Karpas-422 (cell line): ENCODE data around the gene CPM. TPM values are rescaled to one million over a fixed set of nuclear protein-coding genes. Genes with fewer than 3 reads are reported as not detected.

Experiments
- DNase-seq: peaks from one replicate; pipeline ENCODE4 v3.0.0-alpha.2; 2015
- H2AFZ ChIP-seq: fragments of 200-600 bp; sonication (generic); 2 replicates; pipeline ENCODE4 v1.6.1; 2014; ENCODE audit warnings: antibody characterized with exemption, low read length, mixed read lengths
- H3K27ac ChIP-seq: fragments of 200-600 bp; sonication (generic); 2 replicates; pipeline ENCODE4 v1.5.1; 2014; ENCODE audit warnings: mild to moderate bottlenecking, low read length, moderate library complexity
- H3K27me3 ChIP-seq: fragments of 200-600 bp; sonication (generic); 2 replicates; pipeline ENCODE4 v1.6.1; 2014; ENCODE audit warnings: low read length, mixed read lengths
- H3K36me3 ChIP-seq: fragments of 200-600 bp; sonication (generic); 2 replicates; pipeline ENCODE4 v1.6.1; 2014; ENCODE audit warnings: low read length, mixed read lengths; ENCODE audit not compliant: insufficient read depth
- H3K4me1 ChIP-seq: fragments of 200-600 bp; sonication (generic); 2 replicates; pipeline ENCODE4 v1.6.1; 2014; ENCODE audit warnings: mild to moderate bottlenecking, low read length, mixed read lengths
- H3K4me2 ChIP-seq: fragments of 200-600 bp; sonication (generic); 2 replicates; pipeline ENCODE4 v1.6.1; 2014; ENCODE audit warnings: low read length, low read depth, mild to moderate bottlenecking; ENCODE audit not compliant: poor library complexity, severe bottlenecking
- H3K4me3 ChIP-seq: fragments of 200-600 bp; sonication (generic); 2 replicates; pipeline ENCODE4 v1.5.1; 2014; ENCODE audit warnings: mild to moderate bottlenecking, antibody characterized with exemption, low read length, mixed read lengths
- H3K79me2 ChIP-seq: fragments of 200-600 bp; sonication (generic); 2 replicates; pipeline ENCODE4 v1.6.1; 2014; ENCODE audit warnings: mild to moderate bottlenecking, low read length, mixed read lengths
- H3K9ac ChIP-seq: fragments of 200-600 bp; sonication (generic); 2 replicates; pipeline ENCODE4 v1.6.0; 2014; ENCODE audit warnings: low read length
- H3K9me2 ChIP-seq: fragments of 200-600 bp; sonication (generic), shearing (Covaris generic); replicated peaks from 2 replicates; pipeline ENCODE4 v1.6.0; 2014; ENCODE audit warnings: mild to moderate bottlenecking, low read length, moderate library complexity; ENCODE audit not compliant: insufficient read depth
- H3K9me3 ChIP-seq: fragments of 300-700, 200-600 bp; sonication (generic); 2 replicates; pipeline ENCODE4 v1.6.1; 2014; ENCODE audit warnings: low read length, mixed read lengths
- H4K20me1 ChIP-seq: fragments of 200-600 bp; sonication (generic); 2 replicates; pipeline ENCODE4 v1.6.1; 2014; ENCODE audit warnings: mild to moderate bottlenecking, antibody characterized with exemption, low read length, low read depth; ENCODE audit not compliant: insufficient read depth
- total RNA-seq: library from RNA; depleted of rRNA; stranded (reverse); fragments of >200 nt; shearing (Covaris generic); gene quantifications from 2 replicates; pipeline ENCODE4 v1.2.3, GENCODE V29; 2014; ENCODE audit warnings: low replicate concordance

Gene CPM
- total RNA-seq, 1 experiment from 2014 or later = not detected

DNA sequence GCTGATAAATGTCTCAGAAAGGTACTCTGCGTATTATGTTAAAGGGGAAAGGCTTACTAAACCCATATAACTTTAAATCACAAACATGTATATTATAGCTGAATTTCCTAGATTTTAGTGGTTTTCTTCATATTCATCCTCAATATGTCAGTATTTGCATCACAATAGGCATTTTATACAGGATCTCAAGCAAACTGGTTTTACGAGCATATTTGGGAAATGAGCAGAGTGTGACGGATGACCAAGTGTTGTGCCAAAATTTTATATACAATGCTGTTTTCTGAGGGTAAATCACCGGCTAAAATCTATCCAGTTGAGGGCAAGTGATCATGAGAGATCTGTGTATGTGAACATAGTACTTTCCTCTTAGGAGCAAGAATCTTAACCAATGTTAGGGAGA is 8.4 kb downstream of the CPM start:
- no peaks in the 10 kb centered on the region for H3K9me3 ChIP-seq
- DNase-seq = no peak
- no peaks in the 10 kb centered on the region for H4K20me1 ChIP-seq
- H3K9ac ChIP-seq = no peak overlapping the region
- H3K79me2 ChIP-seq = no peaks in the 10 kb centered on the region
- no peak overlapping the region for H3K4me3 ChIP-seq
- no peak overlapping the region for H2AFZ ChIP-seq
- H3K27me3 ChIP-seq = no peaks in the 10 kb centered on the region
- no peaks in the 10 kb centered on the region for H3K36me3 ChIP-seq
- no peak overlapping the region for H3K27ac ChIP-seq
- no peaks in the 10 kb centered on the region for H3K4me1 ChIP-seq
- H3K9me2 ChIP-seq = no peaks in the 10 kb centered on the region
- no peak overlapping the region for H3K4me2 ChIP-seq

DNA sequence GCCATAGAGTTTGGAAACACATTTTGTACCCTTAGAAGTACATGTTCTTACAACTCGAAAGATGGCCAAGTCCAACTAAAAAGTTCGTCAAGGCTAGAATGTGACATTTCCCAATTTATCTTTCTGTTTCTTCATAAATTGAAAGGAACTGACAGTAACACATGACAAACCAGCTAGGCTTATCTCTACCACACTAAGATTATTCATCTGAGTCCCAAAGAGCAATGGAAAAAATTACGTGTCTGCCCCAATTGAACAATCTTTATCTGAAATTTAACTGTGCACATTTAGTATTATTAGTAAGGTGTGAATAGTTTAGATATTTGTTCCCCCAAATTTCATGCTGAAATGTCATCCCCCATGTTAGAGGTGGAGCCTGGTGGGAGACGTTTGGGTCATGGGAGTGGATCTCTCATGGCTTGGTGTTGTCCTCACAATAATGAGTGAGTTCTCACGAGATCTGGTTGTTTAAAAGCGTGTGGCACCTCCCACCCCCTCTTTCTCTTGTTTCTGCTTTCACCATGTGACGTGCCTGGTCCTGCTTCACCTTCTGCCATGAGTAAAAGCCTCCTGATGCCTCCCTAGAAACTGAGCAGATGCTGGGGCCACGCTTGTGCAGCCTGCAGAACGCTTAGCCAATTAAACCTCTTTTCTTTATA is 13.3 kb downstream of the CPM start:
- Histone ChIP-seq H3K79me2 (no peaks in the 10 kb centered on the region), H3K9me2 (no peaks in the 10 kb centered on the region), H3K4me1 (no peaks in the 10 kb centered on the region), H3K36me3 (no peaks in the 10 kb centered on the region), H3K4me3 (no peak overlapping the region), H3K27ac (no peak overlapping the region), H3K27me3 (no peaks in the 10 kb centered on the region), H2AFZ (no peak overlapping the region), H3K9ac (no peak overlapping the region), H3K4me2 (no peak overlapping the region), H4K20me1 (no peaks in the 10 kb centered on the region), H3K9me3 (no peaks in the 10 kb centered on the region)
- no peak for DNase-seq

DNA sequence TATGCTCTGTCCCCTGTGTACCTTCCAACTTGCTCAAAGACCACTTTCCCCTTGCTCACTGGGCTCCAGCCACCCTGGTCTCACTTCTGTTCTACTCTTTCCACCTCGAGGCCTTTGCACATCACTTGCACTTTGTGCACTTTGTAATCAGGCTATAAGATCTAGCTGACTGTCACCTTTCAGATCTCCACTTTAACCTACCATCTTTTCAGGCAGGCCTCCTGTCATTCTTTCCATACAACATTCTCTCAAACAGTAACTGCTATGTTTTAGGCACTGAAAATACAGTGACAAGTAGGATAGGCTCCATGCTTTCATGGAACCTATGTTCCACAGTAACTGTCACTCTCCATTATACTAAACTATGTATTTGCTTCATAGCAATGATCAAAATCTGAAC is 14.0 kb downstream of the CPM start:
- H3K9ac ChIP-seq = no peak overlapping the region
- no peak overlapping the region for H3K4me2 ChIP-seq
- H3K36me3 ChIP-seq = no peaks in the 10 kb centered on the region
- H3K27me3 ChIP-seq = no peaks in the 10 kb centered on the region
- H2AFZ ChIP-seq = no peak overlapping the region
- DNase-seq = no peak
- no peaks in the 10 kb centered on the region for H4K20me1 ChIP-seq
- H3K4me3 ChIP-seq = no peak overlapping the region
- no peaks in the 10 kb centered on the region for H3K4me1 ChIP-seq
- H3K27ac ChIP-seq = no peak overlapping the region
- H3K9me2 ChIP-seq = no peaks in the 10 kb centered on the region
- no peaks in the 10 kb centered on the region for H3K79me2 ChIP-seq
- H3K9me3 ChIP-seq = no peaks in the 10 kb centered on the region

DNA sequence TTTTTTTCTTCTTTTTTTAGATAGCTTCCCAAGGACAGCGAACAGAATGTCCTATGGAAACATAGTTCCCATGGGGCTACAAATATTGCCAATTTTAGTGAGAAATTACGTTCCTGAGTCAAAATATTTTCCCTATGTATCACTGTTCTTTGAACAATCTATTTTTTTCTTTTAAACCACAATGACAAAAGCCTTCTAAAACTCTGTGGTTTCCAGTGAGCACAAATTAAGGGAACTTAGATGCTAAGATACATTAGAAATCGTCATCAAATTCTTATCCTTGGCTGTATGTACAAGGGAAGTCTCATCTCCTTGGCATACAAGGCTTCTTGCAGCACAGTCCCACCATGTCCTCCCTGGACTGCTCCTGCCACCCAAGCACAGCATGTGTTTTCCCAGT is 17.9 kb downstream of the CPM start:
- DNase-seq = no peak
- Histone ChIP-seq H4K20me1 (no peaks in the 10 kb centered on the region), H2AFZ (no peak overlapping the region), H3K27me3 (no peaks in the 10 kb centered on the region), H3K79me2 (no peaks in the 10 kb centered on the region), H3K4me2 (no peak overlapping the region), H3K4me1 (no peaks in the 10 kb centered on the region), H3K9me2 (no peaks in the 10 kb centered on the region), H3K36me3 (no peaks in the 10 kb centered on the region), H3K9me3 (no peaks in the 10 kb centered on the region), H3K9ac (no peak overlapping the region), H3K27ac (no peak overlapping the region), H3K4me3 (no peak overlapping the region)

DNA sequence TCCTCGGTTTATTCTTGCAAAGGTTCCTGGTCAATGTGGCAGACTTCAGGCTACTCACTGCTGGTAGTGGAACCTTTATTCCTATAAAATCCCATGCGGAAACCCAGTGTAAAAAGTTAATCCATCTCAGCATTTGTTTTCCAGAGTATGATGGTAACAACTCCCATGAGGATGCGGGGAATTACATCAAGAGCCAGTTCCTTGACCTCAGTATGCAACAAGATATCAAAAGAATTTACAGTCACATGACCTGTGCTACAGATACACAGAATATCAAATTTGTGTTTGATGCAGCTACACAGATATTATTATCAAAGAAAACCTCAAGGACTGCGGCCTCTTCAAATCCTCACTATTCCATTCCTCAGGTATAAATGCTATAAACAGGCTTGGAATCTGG is 19.3 kb downstream of the CPM start:
- Histone ChIP-seq H3K36me3 (no peaks in the 10 kb centered on the region), H3K4me1 (no peaks in the 10 kb centered on the region), H3K4me2 (no peak overlapping the region), H3K79me2 (no peaks in the 10 kb centered on the region), H3K27ac (no peak overlapping the region), H2AFZ (no peak overlapping the region), H3K9ac (no peak overlapping the region), H3K9me3 (no peaks in the 10 kb centered on the region), H3K4me3 (no peak overlapping the region), H3K27me3 (no peaks in the 10 kb centered on the region), H4K20me1 (no peaks in the 10 kb centered on the region), H3K9me2 (no peaks in the 10 kb centered on the region)
- no peak for DNase-seq

DNA sequence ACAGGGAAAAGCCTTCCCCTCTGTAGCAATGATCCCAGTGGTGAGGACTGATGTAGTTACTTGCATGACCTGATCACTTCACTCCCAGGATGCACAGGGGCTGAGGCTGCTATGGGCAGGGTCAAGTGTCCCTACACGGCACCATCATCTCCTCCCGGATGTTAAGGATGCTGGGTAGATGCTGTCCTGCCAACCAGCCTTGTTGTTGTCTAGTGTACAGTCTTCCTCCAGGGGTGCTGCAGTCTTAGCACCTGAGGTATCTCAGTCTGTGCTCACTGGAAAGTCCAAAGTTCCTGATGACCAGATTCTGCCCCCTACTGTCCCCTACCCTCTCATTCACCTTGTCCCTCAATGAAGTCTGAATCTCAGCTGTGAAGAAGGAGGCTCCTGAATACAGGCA is 20.1 kb downstream of the CPM start:
- H3K79me2 ChIP-seq = no peaks in the 10 kb centered on the region
- no peak overlapping the region for H3K4me2 ChIP-seq
- no peaks in the 10 kb centered on the region for H3K9me3 ChIP-seq
- H3K27me3 ChIP-seq = no peaks in the 10 kb centered on the region
- H3K4me1 ChIP-seq = no peaks in the 10 kb centered on the region
- no peaks in the 10 kb centered on the region for H4K20me1 ChIP-seq
- H3K4me3 ChIP-seq = no peak overlapping the region
- H3K9me2 ChIP-seq = no peaks in the 10 kb centered on the region
- no peak for DNase-seq
- no peaks in the 10 kb centered on the region for H3K36me3 ChIP-seq
- no peak overlapping the region for H2AFZ ChIP-seq
- H3K27ac ChIP-seq = no peak overlapping the region
- H3K9ac ChIP-seq = no peak overlapping the region

DNA sequence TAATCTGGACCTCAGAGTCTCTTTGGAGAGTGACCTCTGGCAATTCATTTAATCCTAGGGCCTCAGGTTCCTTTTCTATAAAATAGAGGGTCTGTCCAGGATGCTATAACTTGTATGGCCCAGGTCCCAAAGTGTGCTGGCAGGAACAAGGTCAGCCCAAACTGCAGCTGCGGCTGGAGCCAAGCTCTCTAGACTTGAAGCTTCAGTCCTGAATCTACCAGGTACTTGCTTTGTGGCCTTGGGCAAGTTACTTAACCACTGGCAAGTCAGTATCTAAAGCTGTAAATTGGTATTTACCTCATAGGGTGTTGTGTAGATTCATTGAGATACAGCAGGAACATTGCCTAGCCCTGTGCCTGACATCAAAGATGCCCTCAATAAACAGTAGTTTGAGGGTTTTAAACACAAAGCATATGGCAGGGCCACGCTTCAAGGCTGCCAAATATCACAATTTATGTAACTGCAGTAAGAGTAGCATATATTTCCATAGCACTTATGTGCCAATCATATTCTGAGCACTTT is 21.7 kb downstream of the CPM start:
- no peaks in the 10 kb centered on the region for H4K20me1 ChIP-seq
- no peak overlapping the region for H3K9ac ChIP-seq
- no peaks in the 10 kb centered on the region for H3K4me1 ChIP-seq
- H3K4me2 ChIP-seq = no peak overlapping the region
- H3K79me2 ChIP-seq = no peaks in the 10 kb centered on the region
- H2AFZ ChIP-seq = no peak overlapping the region
- H3K9me2 ChIP-seq = no peaks in the 10 kb centered on the region
- H3K36me3 ChIP-seq = no peaks in the 10 kb centered on the region
- no peaks in the 10 kb centered on the region for H3K27me3 ChIP-seq
- no peak overlapping the region for H3K4me3 ChIP-seq
- DNase-seq = no peak
- no peaks in the 10 kb centered on the region for H3K9me3 ChIP-seq
- no peak overlapping the region for H3K27ac ChIP-seq

DNA sequence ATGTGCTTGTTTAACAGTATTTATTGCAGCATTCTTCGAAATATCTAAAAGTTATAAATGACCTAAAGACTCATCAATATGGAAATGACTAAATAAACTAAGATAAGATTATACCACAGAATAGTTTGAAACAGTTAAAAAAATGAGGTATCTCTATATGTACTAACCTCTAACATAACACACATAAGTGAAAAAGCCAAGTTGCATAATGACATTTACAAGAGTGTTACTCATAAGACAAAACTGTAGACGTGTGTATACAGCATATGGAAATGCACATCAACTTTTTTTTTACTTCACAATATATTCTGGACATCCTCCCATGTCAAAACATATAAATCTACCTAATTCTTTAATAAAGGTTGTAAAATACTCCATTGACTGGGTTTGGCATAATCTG is 22.8 kb downstream of the CPM start:
- Histone ChIP-seq H3K79me2 (no peaks in the 10 kb centered on the region), H2AFZ (no peak overlapping the region), H4K20me1 (no peaks in the 10 kb centered on the region), H3K9me2 (no peaks in the 10 kb centered on the region), H3K9me3 (no peaks in the 10 kb centered on the region), H3K27ac (no peak overlapping the region), H3K4me1 (no peaks in the 10 kb centered on the region), H3K4me3 (no peak overlapping the region), H3K27me3 (no peaks in the 10 kb centered on the region), H3K4me2 (no peak overlapping the region), H3K36me3 (no peaks in the 10 kb centered on the region), H3K9ac (no peak overlapping the region)
- no peak for DNase-seq
